Stimulated activated naive CD8-positive, alpha-beta T cell treated with anti-CD3 and anti-CD28 coated beads, Interleukin-15, Interleukin-2, amounts not matched to agents 100 U/mL and 50 U/mL, for 24 hours (primary cell): ENCODE measurements around the gene RHD.
"Not testable (repeated sequence)": the region's sequence is repeated elsewhere in the genome, so short reads cannot be mapped to it uniquely, and the experiment has no call there.

ENCODE experiments used
- ATAC-seq: fragments of 150-1000 bp; cut with Tn5 transposase; one replicate; pipeline ENCODE4 v1.10.0; 2021
- DNase-seq: peaks from one replicate; pipeline ENCODE4 v3.0.0; 2021

The RHD gene

GRCh38 chr1:25355841-25356395 is 83.6 kb downstream of the RHD start:
- no peak for DNase-seq
- peak; percentile 30 for ATAC-seq

GRCh38 chr1:25356441-25356840 is 84.1 kb downstream of the RHD start:
- DNase-seq (no peak), ATAC-seq (no peak)

DNA sequence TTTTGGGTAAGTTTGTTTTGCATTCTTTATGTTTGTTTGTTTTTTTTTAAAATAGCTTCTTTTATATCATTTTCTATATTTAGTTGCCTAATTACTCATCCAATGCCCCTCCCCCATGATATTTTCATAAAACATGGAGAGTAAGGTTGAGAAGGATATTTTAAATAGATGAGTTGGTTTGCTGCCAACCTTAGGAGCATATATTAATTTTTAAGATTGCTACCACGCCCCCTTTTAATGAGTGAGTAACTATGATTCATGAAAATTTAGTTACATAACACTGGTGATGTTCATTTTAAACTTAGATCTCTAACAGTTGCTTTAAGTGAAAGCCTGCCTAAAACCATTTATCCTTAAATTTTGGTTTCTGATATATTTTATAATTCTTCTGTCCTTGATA is 84.5 kb downstream of the RHD start:
- DNase-seq, result no peak

DNA sequence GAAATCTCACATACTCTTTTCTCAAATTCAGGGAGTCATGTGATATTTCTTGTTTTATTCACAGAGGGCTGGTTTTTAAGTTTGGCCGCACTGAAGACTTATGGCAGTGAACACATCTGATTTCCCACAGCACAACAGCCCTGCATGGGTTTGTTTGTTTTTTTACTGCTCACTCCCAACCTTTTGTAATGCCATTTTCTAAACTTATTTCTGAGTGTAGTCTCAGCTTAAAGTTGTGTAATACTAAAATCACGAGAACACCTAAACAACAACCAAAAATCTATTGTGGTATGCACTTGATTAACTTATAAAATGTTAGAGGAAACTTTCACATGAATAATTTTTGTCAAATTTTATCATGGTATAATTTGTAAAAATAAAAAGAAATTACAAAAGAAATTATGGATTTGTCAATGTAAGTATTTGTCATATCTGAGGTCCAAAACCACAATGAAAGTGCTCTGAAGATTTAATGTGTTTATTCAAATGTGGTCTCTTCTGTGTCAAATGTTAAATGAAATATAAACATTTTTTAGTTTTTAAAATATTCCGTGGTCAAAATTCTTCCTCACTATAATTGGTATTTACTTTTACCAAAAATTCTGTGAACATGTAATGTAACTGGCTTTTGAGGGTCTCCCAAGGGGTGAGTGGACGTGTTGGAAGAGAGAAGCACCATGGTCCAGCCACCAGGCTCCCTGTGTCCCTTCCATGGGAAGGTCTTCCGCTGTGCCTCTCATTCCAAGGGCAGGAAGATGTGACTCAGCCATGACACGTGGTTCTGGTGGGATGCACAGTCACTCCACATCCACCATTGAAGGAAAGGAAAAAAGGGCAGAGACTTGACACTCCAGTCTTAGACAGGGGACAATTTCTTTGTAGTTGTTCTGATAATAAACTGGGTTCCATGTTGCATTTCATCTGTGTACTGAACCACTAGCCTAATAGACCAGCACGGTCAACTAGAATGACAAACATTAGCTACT is 88.6 kb downstream of the RHD start:
- peak; percentile 12 for DNase-seq
- ATAC-seq, result no peak

More for the DNA sequence above, 84.5 kb downstream of the RHD start:
- ATAC-seq, result no peak

GRCh38 chr1:25361901-25362300 is 89.6 kb downstream of the RHD start:
- ATAC-seq (no peak), DNase-seq (no peak)

DNA sequence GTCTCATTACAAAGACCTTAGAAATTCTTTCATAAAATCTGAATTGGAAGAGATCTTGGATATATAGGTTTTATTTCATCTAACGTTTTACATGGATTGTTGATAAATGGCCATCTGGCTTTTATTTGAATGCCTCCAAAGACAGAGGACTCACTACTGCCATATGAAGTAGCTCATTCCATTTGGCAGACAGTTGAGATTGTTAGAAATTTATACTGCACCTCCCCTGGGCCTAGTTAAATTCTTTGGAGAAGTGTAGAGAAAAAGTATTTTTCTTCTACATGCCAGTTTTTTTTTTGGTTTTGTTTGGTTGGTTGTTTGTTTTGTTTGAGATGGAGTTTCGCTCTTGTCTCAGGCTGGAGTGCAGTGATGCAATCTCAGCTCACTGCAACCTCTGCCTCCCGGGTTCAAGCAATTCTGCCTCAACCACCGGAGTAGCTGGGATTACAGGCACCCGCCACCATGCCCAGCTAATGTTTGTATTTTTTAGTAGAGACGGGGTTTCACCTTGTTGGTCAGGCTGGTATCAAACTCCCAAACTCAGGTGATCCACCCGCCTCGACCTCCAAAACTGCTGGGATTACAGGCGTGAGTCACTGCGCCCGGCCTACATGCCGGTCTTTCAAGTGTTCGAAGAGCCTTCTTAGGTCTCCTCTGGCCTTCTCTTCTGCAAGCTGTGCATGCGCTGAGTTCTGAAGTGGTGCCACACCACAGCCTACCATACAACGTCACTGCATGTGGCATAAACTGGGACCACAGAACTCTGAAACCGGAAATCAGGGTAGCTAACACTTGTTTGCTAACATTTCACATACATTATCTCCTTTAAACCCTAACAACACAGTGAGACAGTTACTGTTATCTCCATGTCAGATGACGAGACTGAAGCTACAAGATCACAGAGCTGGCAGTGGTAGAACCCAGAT is 90.6 kb downstream of the RHD start:
- peak; percentile 66 for ATAC-seq

GRCh38 chr1:25369241-25369640 is 96.9 kb downstream of the RHD start:
- ATAC-seq, result no peak
- no peak for DNase-seq

More for the DNA sequence above, 90.6 kb downstream of the RHD start:
- DNase-seq, result not testable (repeated sequence)

- DNase-seq, ATAC-seq: not testable (repeated sequence)
Measured at GRCh38 chr1:25369691-25370271, 97.5 kb downstream of the RHD start.

GRCh38 chr1:25371757-25372156 is 99.4 kb downstream of the RHD start:
- not testable (repeated sequence) for DNase-seq, ATAC-seq

DNA sequence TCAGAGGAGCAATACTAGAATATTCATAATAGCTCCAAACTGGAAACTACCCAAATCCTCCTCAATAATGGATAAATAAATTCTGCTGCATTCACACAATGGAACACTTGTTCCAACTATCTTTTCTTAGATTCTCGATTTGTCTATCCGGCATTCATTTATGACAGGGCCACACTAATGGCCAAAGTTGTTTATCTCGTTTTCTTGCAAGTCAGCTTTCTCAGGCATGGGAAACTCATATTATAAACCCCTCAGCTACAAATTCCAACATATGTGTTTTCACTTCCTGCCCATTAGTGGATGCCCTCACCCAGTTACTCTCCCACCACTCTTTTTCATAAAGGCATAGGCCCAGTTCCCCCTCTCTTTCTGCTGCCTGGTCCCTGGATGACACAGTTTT is 106.1 kb downstream of the RHD start:
- not testable (repeated sequence) for DNase-seq, ATAC-seq
